MM.1S (cell line): ENCODE results near the gene MUC4.

Experiments used
- DNase-seq: peaks from one replicate; pipeline ENCODE4 v3.0.0-alpha.2; 2015
- H2AFZ ChIP-seq: fragments of 300-600 bp; sonication (generic); 2 replicates; pipeline ENCODE4 v1.6.0; 2016; ENCODE audit warnings: antibody characterized with exemption, low read length
- H3F3A ChIP-seq: fragments of 300-600 bp; sonication (generic); 2 replicates; pipeline ENCODE4 v1.6.1; 2016; ENCODE audit warnings: mild to moderate bottlenecking, antibody characterized with exemption, low read length, moderate library complexity, mixed read lengths; ENCODE audit not compliant: insufficient read depth
- H3K27ac ChIP-seq: fragments of 300-600 bp; sonication (generic); 2 replicates; pipeline ENCODE4 v1.5.1; 2016; ENCODE audit warnings: mild to moderate bottlenecking, low read length
- H3K27me3 ChIP-seq: fragments of 300-600 bp; sonication (generic); replicated peaks from 2 replicates; pipeline ENCODE4 v1.6.0; 2016; ENCODE audit warnings: low read length; ENCODE audit not compliant: insufficient read depth
- H3K36me3 ChIP-seq: fragments of 300-600 bp; sonication (generic); replicated peaks from 2 replicates; pipeline ENCODE4 v1.6.1; 2016; ENCODE audit warnings: mild to moderate bottlenecking, low read length, mixed read lengths; ENCODE audit not compliant: insufficient read depth
- H3K4me1 ChIP-seq: fragments of 300-600 bp; sonication (generic); 2 replicates; pipeline ENCODE4 v1.6.1; 2016; ENCODE audit warnings: low read length, mixed read lengths
- H3K4me2 ChIP-seq: fragments of 300-600 bp; sonication (generic); 2 replicates; pipeline ENCODE4 v1.6.0; 2016; ENCODE audit warnings: low read depth, low read length
- H3K4me3 ChIP-seq: fragments of 300-600 bp; sonication (generic); 2 replicates; pipeline ENCODE4 v1.5.1; 2016; ENCODE audit warnings: low read length, mixed read lengths
- H3K79me2 ChIP-seq: fragments of 300-600 bp; sonication (generic); 2 replicates; pipeline ENCODE4 v1.6.1; 2016; ENCODE audit warnings: mixed run types, low read length, mixed read lengths
- H3K9ac ChIP-seq: fragments of 300-600 bp; sonication (generic); 2 replicates; pipeline ENCODE4 v1.6.1; 2016; ENCODE audit warnings: low read length, mixed read lengths
- H3K9me2 ChIP-seq: fragments of 300-600 bp; sonication (generic); replicated peaks from 2 replicates; pipeline ENCODE4 v1.6.1; 2016; ENCODE audit warnings: mild to moderate bottlenecking, low read length, mixed read lengths; ENCODE audit not compliant: insufficient read depth
- H3K9me3 ChIP-seq: fragments of 300-600 bp; sonication (generic); replicated peaks from 2 replicates; pipeline ENCODE4 v1.6.1; 2016; ENCODE audit warnings: mild to moderate bottlenecking, low read length, mixed read lengths; ENCODE audit not compliant: insufficient read depth
- H4K20me1 ChIP-seq: fragments of 300-600 bp; sonication (generic); 2 replicates; pipeline ENCODE4 v1.6.1; 2016; ENCODE audit warnings: mild to moderate bottlenecking, low read length, moderate library complexity, mixed read lengths; ENCODE audit not compliant: insufficient read depth
- CTCF ChIP-seq: fragments of 300-600 bp; sonication (generic); IDR thresholded peaks from 2 replicates; pipeline ENCODE4 v1.5.1; 2016; ENCODE audit warnings: antibody characterized with exemption, low read length, mixed read lengths
- EZH2 ChIP-seq: fragments of 300-600 bp; sonication (generic); optimal IDR thresholded peaks from 2 replicates; pipeline ENCODE3; 2017; ENCODE audit warnings: low read depth, mild to moderate bottlenecking, antibody characterized with exemption, low read length, mixed read lengths
- EZH2phosphoT487 ChIP-seq: fragments of 300-600 bp; sonication (generic); IDR thresholded peaks from 2 replicates; pipeline ENCODE4 v1.6.1; 2018; ENCODE audit warnings: antibody characterized with exemption, low read length

The MUC4 gene

GRCh38 chr3:195717852-195718476 lies 93.8 kb downstream of the MUC4 start:
- no peak for TF ChIP-seq CTCF
- no peak for TF ChIP-seq EZH2
- no peak for TF ChIP-seq EZH2phosphoT487

DNA sequence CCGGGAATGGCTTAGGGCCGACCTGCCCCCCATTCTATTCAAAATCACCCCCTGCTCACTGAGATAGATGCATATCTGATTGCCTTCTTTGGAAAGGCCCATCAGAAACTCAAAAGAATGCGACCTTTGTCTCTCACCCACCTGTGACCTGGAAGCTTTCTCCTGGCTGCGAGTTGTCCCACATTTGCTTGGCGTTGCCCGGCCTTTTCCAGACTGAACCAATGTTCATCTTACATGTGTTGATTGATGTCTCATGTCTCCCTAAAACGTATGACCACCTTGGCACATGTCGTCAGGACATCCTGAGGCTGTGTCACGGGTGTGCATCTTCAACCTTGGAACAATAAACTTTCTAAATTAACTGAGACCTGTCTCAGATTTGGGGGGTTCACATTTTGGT lies 94.3 kb downstream of the MUC4 start:
- H4K20me1 ChIP-seq: no peaks in the 10 kb centered on the region
- no peaks in the 10 kb centered on the region for H3F3A ChIP-seq
- no peak overlapping the region for H2AFZ ChIP-seq
- TF ChIP-seq EZH2: no peak
- no peak for TF ChIP-seq EZH2phosphoT487
- H3K9me2 ChIP-seq: no peaks in the 10 kb centered on the region
- no peaks in the 10 kb centered on the region for H3K36me3 ChIP-seq
- H3K79me2 ChIP-seq: no peaks in the 10 kb centered on the region
- H3K4me3 ChIP-seq: no peak overlapping the region
- H3K9ac ChIP-seq: no peak overlapping the region
- no peaks in the 10 kb centered on the region for H3K9me3 ChIP-seq
- DNase-seq: no peak
- no peaks in the 10 kb centered on the region for H3K27me3 ChIP-seq
- H3K4me1 ChIP-seq: no peaks in the 10 kb centered on the region
- no peak overlapping the region for H3K4me2 ChIP-seq
- no peak overlapping the region for H3K27ac ChIP-seq

More at GRCh38 chr3:195717852-195718476, 93.8 kb downstream of the MUC4 start:
- Histone ChIP-seq H3K36me3 (no peaks in the 10 kb centered on the region), H3K4me1 (no peaks in the 10 kb centered on the region), H3K9me2 (no peaks in the 10 kb centered on the region), H4K20me1 (no peaks in the 10 kb centered on the region), H3K9me3 (no peaks in the 10 kb centered on the region), H3K4me3 (no peak overlapping the region), H3K27me3 (no peaks in the 10 kb centered on the region), H3K27ac (no peak overlapping the region), H3K79me2 (no peaks in the 10 kb centered on the region), H3F3A (no peaks in the 10 kb centered on the region), H3K4me2 (no peak overlapping the region), H2AFZ (no peak overlapping the region), H3K9ac (no peak overlapping the region)
- DNase-seq: no peak

DNA sequence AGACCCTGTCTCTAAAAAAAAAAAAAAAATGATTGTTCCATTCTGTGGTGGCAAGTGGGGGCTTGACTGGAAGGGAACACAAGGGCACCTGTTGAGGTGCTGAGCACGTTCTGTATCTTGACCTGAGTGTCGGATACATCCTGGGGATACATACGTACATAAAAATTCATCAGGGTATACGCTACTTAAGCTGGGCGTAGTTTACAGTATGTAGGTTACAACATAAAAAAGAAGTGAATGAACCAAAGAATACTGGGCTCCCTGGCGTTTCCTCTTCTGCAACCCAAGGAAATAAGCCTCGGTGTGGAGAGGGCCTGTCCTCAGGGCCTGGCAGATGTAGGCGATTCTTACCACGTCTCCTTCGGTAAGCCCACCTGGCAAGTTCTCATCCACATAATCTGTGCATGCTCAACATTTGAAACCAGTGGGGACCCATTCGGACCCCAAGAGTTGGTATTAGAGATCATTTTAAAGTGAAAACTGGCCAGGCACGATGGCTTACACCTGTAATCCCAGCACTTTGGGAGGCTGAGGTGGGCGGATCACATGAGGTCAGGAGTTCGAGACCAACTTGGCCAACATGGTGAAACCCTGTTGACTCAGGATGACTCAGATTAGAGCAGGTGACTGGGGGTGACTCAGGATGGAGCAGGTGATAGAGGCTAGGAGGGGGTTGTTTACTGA lies 96.0 kb downstream of the MUC4 start:
- H3K9me3 ChIP-seq: no peaks in the 10 kb centered on the region
- TF ChIP-seq EZH2 (no peak), CTCF (no peak), EZH2phosphoT487 (no peak)

GRCh38 chr3:195715134-195715533 lies 96.6 kb downstream of the MUC4 start:
- Histone ChIP-seq H3K36me3 (no peaks in the 10 kb centered on the region), H3K9me3 (no peaks in the 10 kb centered on the region), H3K27ac (no peak overlapping the region), H3K4me3 (no peak overlapping the region), H4K20me1 (no peaks in the 10 kb centered on the region), H3F3A (no peaks in the 10 kb centered on the region), H3K9me2 (no peaks in the 10 kb centered on the region), H3K4me2 (no peak overlapping the region), H3K4me1 (no peaks in the 10 kb centered on the region), H3K9ac (no peak overlapping the region), H2AFZ (no peak overlapping the region), H3K79me2 (no peaks in the 10 kb centered on the region), H3K27me3 (no peaks in the 10 kb centered on the region)
- DNase-seq: no peak
- TF ChIP-seq EZH2: no peak
- TF ChIP-seq EZH2phosphoT487: no peak
- no peak for TF ChIP-seq CTCF

More for the DNA sequence above, 96.0 kb downstream of the MUC4 start:
- H3F3A ChIP-seq: no peaks in the 10 kb centered on the region
- no peak overlapping the region for H3K9ac ChIP-seq
- no peaks in the 10 kb centered on the region for H3K4me1 ChIP-seq
- no peaks in the 10 kb centered on the region for H3K27me3 ChIP-seq
- H3K4me2 ChIP-seq: no peak overlapping the region
- no peaks in the 10 kb centered on the region for H3K9me2 ChIP-seq
- no peaks in the 10 kb centered on the region for H3K79me2 ChIP-seq
- no peak overlapping the region for H2AFZ ChIP-seq
- DNase-seq: no peak
- no peaks in the 10 kb centered on the region for H3K36me3 ChIP-seq
- no peak overlapping the region for H3K27ac ChIP-seq
- no peak overlapping the region for H3K4me3 ChIP-seq
- no peaks in the 10 kb centered on the region for H4K20me1 ChIP-seq
